ENCODE results near the gene KSR1.

The KSR1 gene

DNA sequence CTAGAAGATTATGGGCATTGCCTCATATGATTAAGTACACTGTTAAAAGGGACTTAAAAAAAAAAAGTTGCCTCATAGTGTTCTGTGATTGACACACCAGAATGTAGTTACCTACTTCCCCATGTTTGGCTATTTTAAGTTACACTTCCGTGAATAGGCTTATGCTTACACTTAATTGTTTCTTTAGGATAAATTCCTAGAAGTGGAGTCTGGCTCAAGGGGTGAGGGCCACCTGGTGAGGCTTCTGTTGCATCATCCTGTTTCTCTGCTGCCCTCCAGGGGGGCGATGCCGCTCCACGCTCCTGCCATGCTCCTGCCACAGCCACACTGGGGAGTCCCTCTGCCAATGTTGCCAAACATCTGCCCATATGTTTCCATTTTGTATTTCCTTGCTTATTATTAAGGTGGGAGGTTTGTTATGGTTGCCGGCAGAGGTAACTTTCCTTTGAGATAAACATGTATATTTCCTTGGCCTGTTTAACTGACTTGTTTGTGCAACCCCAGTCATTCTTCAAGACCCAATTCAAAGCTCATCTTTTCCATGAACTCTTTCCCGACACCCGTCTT is 73.1 kb downstream of the KSR1 start:
- no peaks in the 10 kb centered on the region for H3K27me3 Mint-ChIP-seq
- H3K9me3 Mint-ChIP-seq = no peaks in the 10 kb centered on the region
- H3K27ac Mint-ChIP-seq = peak overlapping the region; percentile 60
- H3K4me3 Mint-ChIP-seq = no peak overlapping the region
- peaks cover 74% of the 10 kb centered on the region for H3K4me1 Mint-ChIP-seq (ENCODE audit: low read depth)
- H3K36me3 Mint-ChIP-seq (ENCODE audit: low read depth) = no peaks in the 10 kb centered on the region

DNA sequence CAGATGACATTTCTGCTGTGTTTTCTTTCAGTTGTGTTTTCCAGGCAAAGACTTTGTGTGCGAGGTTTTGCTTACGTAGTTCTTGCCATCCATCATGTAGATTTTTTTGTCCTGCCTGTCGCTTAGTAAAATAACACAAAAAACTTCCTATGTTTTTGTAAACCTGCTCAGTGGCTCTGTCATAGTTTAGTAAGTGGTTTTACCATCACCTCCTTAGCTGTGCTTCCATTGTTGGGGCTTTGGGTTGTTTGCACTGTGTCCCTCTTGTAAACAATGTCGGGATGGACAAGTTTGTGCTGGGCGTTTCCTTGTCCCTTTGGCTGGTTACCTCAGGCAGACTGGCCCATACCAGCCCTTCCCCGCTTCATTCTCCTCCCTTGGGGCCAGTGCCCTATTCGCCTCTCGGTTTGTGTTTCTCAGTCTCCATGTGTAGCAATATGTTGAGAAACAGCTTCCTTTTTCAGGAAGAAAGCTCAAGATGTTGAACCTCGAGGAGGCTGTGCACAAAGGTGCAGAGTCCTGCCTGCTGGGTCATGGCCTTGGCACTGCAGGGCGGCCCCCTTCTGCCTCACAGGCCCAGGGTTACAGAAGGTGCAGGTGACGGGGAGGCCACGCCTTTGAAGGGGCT is 74.6 kb downstream of the KSR1 start:
- H3K27me3 Mint-ChIP-seq = no peaks in the 10 kb centered on the region
- H3K4me1 Mint-ChIP-seq (ENCODE audit: low read depth) = peaks cover 67% of the 10 kb centered on the region
- H3K27ac Mint-ChIP-seq = no peak overlapping the region
- peaks cover 5% of the 10 kb centered on the region for H3K36me3 Mint-ChIP-seq (ENCODE audit: low read depth)
- no peak overlapping the region for H3K4me3 Mint-ChIP-seq
- no peaks in the 10 kb centered on the region for H3K9me3 Mint-ChIP-seq

DNA sequence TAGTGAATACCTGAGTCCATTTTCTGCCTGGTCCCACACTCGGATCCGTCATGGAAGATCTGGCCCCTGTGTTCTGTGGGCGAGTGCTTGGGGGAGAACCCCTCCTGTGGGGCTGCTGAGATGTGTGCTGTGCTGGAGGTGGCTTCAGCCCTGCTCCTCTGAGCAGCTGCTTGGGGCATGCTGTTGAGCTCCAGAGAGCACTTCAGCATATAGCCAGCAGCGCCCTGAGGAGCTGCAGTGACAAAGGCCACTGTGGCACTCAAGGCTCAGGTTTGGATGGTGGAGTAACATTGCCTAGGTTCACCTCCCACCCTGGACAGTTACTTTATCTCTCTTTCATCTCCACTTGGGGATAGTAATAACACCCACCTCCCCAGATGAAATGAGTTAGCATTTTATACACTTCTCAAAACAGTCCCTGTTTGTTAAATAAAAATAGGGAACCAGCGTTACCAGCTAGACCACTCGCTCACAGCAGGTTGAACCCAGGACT is 75.3 kb downstream of the KSR1 start:
- Mint-ChIP-seq H3K9me3 (no peaks in the 10 kb centered on the region), H3K36me3 (ENCODE audit: low read depth) (peaks cover 5% of the 10 kb centered on the region), H3K27ac (peak overlapping the region; percentile 16), H3K4me1 (ENCODE audit: low read depth) (peaks cover 67% of the 10 kb centered on the region), H3K27me3 (no peaks in the 10 kb centered on the region), H3K4me3 (no peak overlapping the region)

DNA sequence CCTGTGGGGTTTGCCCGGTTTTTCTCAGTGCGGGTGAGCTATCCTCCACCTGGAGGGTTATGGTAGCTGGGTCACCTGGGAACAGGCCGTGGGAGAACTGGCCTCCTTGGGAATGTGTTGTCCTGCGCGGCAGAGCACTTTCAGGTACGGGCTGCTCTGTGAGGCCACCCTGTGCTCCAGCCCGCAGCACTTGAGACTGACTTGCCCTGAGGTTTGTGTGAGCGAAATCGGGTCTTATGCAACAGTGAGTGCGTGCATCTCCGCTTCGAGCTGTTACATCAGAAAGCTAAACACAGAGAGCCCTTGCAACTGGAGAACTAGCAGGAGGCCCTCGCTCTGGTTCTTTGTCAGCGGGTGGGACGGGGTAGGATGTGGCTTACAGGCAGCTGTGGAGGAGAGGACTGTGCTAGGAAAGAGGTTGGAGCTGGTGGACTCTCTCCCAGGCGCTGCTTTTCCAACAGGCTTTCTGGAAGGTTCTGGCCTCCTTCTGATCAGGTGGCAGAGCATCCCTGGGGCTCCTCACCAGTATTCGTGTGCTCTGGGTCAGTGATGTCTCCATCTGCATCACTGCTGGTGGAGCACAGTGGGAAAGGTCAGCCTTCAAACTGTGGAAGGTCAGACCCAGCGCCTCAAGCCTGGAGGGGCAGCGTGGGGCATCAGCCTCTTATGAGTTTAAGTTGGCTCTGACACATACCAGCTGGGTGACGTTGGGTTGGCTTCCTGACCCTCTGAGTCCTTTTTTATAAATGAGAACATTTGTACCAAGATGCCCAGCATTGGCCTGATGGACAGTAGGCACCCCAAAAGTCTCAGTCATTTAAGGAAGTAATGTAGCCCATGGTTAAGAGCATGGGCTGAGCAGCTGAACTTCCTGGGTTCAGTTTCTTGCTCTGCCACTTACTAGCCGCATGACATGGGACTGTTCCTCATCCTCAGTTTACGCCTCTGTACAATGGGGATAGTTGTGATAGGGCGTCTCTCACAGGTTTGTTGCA is 76.3 kb downstream of the KSR1 start:
- Mint-ChIP-seq H3K9me3 (no peaks in the 10 kb centered on the region), H3K27ac (no peak overlapping the region), H3K4me3 (no peak overlapping the region), H3K27me3 (no peaks in the 10 kb centered on the region), H3K36me3 (ENCODE audit: low read depth) (peaks cover 5% of the 10 kb centered on the region), H3K4me1 (ENCODE audit: low read depth) (peaks cover 66% of the 10 kb centered on the region)

DNA sequence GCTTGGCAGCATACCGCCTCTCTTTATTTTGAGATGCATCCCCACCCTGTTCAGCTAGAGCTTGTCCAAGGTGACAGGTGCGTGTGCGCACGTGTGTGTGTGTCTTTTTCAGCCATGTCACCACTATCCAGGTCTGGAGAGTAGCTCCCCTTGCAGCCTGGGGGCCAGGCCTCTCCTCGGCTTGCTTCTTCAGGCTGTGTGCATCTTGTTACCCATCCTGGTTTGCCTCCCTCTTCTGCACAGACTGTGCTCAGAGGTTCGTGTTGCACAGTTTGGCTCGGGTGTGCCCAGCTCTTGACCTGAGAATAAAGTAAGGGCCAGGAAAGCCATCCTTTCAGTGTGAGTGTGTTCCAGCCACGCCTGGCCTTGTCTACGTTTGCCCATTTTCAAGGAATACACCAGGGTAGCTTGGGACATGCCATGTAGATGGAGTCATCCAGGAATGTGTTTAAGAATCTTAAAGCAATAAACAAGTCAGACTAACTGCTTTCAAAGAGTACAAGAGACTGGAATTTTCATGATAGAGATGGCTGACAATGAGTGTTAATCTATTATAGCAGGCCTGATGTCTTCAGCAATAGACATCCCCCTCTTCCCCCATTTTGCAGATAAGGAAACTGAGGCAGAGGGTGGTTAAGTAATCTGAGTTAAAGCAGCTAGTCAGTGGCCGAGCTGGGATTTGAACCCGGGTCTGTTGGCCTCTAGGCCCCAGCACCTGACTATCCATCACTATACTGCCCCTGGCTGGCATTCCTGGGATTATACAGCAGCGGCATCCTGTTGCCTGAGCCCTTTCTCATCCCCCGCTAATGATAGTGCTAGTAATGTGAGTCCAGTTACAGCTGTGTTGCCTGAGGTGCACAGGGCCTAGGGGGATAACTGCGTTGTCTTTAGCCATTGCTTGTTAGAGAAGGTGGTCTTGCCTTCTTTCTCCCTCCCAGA is 77.9 kb downstream of the KSR1 start:
- peaks cover 64% of the 10 kb centered on the region for H3K4me1 Mint-ChIP-seq (ENCODE audit: low read depth)
- no peaks in the 10 kb centered on the region for H3K9me3 Mint-ChIP-seq
- H3K4me3 Mint-ChIP-seq = no peak overlapping the region
- H3K27me3 Mint-ChIP-seq = no peaks in the 10 kb centered on the region
- H3K36me3 Mint-ChIP-seq (ENCODE audit: low read depth) = peaks cover 5% of the 10 kb centered on the region
- H3K27ac Mint-ChIP-seq = no peak overlapping the region

DNA sequence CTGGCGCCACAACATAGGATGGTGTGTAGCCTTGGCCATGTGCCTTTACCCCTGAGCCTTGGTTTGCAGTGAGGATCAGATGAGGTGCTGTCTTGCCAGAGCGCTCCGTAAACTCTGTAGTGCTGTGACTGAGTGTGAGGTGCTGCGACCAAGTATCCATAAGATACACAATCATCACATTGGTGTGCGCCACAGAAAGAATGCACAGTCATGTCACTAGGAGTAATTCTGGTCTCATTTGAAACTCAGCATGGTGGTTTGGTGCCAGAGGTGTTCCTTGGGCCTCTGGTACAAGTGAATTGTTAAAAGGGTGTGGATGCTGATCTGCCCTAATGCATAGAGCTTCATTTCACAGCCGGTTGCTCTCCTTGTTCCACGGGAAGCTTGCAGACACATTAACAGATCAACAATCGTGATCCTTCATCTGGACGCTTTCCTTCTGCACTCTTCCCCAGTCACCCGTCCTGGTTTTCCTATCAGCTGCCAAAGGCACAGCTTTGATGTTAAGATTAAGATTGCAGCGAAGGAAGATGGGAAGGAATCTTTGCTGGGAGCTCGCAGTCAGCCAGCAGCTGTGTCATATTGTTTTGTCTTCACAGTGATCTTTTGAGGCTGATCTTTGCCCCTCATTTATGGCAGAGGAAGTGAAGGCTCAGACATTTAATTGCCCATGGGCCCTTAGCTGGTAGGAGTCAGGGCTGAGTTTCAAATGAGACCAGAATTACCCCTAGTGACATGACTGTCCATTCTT is 79.1 kb downstream of the KSR1 start:
- Mint-ChIP-seq H3K4me1 (ENCODE audit: low read depth) (peaks cover 65% of the 10 kb centered on the region), H3K27me3 (no peaks in the 10 kb centered on the region)

DNA sequence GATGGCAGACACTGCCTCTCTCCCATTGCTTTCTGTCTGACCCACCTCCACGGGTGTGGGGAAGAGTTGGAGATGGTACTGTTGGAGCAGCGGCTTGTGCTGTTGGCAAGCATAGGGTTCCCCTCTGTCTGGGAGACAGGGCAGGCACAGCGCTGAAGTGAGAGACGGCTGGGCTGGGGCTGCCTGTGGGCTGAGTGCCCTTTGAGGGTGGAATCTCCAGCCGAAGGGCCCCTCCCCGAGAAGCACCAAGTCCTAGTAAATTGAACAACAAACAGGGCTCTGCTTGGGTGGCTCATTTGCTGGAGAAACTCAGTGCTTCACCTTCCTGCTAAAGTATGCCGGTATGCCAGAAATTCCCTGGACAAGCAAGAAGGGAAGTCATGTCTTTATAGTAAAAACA is 79.7 kb downstream of the KSR1 start:
- peaks cover 65% of the 10 kb centered on the region for H3K4me1 Mint-ChIP-seq (ENCODE audit: low read depth)
- peaks cover 5% of the 10 kb centered on the region for H3K36me3 Mint-ChIP-seq (ENCODE audit: low read depth)
- H3K9me3 Mint-ChIP-seq = no peaks in the 10 kb centered on the region
- H3K4me3 Mint-ChIP-seq = no peak overlapping the region
- no peaks in the 10 kb centered on the region for H3K27me3 Mint-ChIP-seq
- peak overlapping the region; percentile 14 for H3K27ac Mint-ChIP-seq

More for the DNA sequence above, 79.1 kb downstream of the KSR1 start:
- Mint-ChIP-seq H3K27ac (peak overlapping the region; percentile 14), H3K9me3 (no peaks in the 10 kb centered on the region), H3K36me3 (ENCODE audit: low read depth) (peaks cover 5% of the 10 kb centered on the region), H3K4me3 (no peak overlapping the region)

DNA sequence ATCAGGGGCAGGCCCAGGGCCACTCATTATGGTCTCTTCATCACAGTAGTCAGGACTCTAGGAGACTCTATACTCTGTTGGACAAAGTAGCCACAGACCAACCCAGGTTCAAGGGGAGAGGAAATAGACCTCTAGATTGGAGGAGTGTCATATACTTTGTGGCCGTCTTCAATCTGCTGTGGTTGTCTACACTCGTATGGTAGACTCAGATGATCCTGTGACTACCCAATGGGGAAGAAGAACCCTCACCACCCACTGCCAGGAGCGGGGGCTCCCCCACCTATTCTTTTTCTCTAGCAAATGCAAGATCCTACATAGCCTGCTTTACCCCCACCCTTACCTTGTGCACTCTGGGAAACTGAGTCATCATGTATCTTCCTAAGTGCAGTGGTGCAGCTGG is 80.5 kb downstream of the KSR1 start:
- H3K9me3 Mint-ChIP-seq = no peaks in the 10 kb centered on the region
- H3K27ac Mint-ChIP-seq = no peak overlapping the region
- no peak overlapping the region for H3K4me3 Mint-ChIP-seq
- peaks cover 65% of the 10 kb centered on the region for H3K4me1 Mint-ChIP-seq (ENCODE audit: low read depth)
- H3K27me3 Mint-ChIP-seq = no peaks in the 10 kb centered on the region
- peaks cover 5% of the 10 kb centered on the region for H3K36me3 Mint-ChIP-seq (ENCODE audit: low read depth)

DNA sequence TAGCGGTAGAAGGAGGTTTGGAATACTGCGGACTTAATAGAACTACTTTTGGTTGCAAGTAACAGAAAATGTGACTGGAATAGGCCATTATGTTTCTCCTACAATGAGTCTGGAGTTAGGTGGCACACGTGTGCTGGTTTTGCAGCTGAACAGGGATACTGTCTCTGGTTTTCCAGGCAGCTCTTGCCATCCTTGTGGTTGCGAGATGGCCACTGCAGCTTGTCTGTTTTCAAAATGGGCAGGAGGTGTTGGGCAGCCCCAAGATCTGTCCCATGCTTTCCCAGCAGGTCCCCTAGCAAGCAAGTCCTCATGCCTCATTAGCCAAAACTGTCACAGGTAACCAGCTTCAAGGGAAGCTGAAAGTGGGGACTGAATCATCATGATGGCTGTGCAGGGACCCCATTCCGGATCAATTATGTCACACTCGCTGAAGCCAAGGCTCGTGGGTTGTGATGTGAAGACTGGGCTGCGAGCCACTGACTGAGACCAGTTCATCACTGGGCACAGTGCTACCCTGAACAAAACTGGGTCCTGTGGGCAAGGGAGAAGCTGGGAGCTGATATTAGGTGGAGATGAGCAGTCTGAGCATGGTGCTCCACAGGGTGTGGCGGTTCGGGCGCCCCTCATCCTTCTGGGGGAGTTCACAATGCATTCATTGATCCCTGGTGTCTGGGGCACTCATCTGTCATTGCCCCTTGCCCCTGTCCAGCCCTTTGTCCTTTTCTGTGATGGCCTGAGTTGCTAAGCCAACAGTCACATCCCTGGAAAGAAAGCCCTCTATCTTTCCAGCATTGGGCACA is 82.1 kb downstream of the KSR1 start:
- Mint-ChIP-seq H3K4me3 (no peak overlapping the region), H3K36me3 (ENCODE audit: low read depth) (peaks cover 5% of the 10 kb centered on the region), H3K27ac (no peak overlapping the region), H3K4me1 (ENCODE audit: low read depth) (peaks cover 75% of the 10 kb centered on the region), H3K9me3 (no peaks in the 10 kb centered on the region), H3K27me3 (no peaks in the 10 kb centered on the region)

DNA sequence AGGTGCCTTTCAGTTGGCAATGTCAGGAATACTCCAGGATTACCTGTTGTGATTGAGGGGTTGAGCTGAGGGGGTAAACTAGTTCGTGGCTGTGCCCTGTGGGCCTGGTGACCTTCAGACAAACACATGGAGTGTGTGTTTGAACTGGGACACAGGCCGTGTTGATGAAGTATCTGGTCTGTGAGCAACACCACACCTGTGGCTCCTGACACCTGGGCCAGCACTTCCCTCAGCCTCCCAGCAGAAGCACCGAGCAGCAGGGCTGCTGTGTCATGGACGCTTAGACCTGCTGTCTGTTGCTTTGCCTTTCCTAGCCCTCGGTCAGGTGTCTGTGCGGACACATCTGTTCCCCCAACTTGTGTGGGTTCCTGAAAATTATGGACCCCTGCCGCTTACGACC is 82.9 kb downstream of the KSR1 start:
- Mint-ChIP-seq H3K4me3 (no peak overlapping the region), H3K27ac (no peak overlapping the region), H3K36me3 (ENCODE audit: low read depth) (peaks cover 5% of the 10 kb centered on the region), H3K27me3 (no peaks in the 10 kb centered on the region), H3K4me1 (ENCODE audit: low read depth) (peaks cover 83% of the 10 kb centered on the region), H3K9me3 (no peaks in the 10 kb centered on the region)

DNA sequence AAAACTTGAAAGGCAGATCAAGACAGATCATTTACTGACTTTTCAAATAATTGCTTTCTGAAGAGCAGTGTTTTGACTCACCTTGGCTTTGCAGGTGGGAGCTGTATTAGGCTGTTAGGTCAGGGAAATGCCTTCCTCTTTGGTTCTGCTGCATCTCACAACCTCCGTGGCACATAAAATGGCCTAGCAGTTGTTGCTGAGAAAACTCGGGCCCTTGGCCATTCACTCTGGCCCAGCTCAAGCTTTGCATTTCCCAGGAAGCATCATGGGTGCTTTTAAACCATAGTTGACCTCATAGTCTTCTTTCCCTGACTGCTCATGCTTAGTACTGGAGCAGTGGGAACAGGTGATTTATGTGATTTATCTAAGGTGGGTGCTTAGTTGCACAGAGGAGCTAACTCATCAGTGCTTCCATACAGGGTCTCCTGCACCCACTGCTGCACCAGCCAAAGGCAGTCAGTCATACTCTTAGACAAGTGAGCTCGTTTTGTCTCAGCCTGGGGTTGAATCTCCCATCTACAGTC is 83.6 kb downstream of the KSR1 start:
- Mint-ChIP-seq H3K9me3 (no peaks in the 10 kb centered on the region), H3K36me3 (ENCODE audit: low read depth) (peaks cover 9% of the 10 kb centered on the region), H3K27ac (no peak overlapping the region), H3K27me3 (peaks cover 4% of the 10 kb centered on the region), H3K4me1 (ENCODE audit: low read depth) (peaks cover 90% of the 10 kb centered on the region), H3K4me3 (no peak overlapping the region)

DNA sequence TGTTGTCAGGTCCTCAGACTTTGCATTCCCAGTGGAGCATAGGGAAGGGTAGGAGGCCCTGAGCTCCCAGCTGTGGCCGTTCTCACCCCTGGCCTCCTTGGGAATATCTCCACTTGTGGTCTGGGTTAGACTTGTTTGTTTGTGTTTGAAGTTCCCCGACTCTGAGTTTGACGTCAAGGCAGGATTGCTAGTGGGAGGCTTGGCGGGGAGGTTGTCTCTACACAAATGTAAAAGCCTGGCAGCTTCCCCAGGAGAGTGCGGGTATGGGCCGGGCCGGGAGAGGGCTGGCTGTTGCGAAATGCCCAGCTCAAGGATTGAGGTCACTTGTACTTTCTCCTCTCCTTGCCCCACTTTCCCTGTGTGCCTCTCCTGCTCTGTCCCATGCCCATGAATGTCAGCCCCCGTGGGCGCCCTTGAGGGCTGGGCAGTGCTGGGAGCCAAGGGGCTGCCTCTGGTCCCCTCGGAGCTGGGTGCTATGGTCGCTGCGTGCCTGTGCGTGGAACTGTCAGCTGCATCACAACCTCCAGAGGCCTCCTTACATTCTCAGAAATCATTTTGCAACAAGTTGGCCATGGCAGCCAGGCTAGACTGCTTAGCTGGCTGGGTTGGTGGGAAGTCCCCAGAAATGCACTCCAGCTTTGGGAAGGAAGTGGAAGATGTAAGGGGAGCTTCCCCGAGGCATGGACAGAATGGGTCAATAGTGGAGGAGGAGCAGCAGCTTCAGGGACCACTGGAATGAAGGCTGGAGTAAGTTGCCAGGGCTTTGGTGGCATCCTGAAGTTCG is 84.3 kb downstream of the KSR1 start:
- no peaks in the 10 kb centered on the region for H3K9me3 Mint-ChIP-seq
- peaks cover 91% of the 10 kb centered on the region for H3K4me1 Mint-ChIP-seq (ENCODE audit: low read depth)
- no peak overlapping the region for H3K27ac Mint-ChIP-seq
- no peak overlapping the region for H3K4me3 Mint-ChIP-seq
- peaks cover 7% of the 10 kb centered on the region for H3K36me3 Mint-ChIP-seq (ENCODE audit: low read depth)
- peaks cover 4% of the 10 kb centered on the region for H3K27me3 Mint-ChIP-seq

Data from stimulated activated naive CD8-positive, alpha-beta T cell treated with anti-CD3 and anti-CD28 coated beads, Interleukin-15, Interleukin-2, amounts not matched to agents 100 ng/mL and 50 ng/mL, for 24 hours (primary cell).